RWPE2 (cell line): ENCODE measurements around the gene KLF3.

ENCODE experiments used
- ATAC-seq: fragments of 200-7000 bp; cut with Tn5 transposase; 3 replicates; pipeline ENCODE4 v1.9.1; 2021; ENCODE audit warnings: low read depth
- DNase-seq: peaks from one replicate; pipeline ENCODE4 v3.0.0-alpha.2; 2020; ENCODE audit warnings: low spot score
- H3K27ac ChIP-seq: fragments of 450-650 bp; 2 replicates; pipeline ENCODE4 v1.5.1; 2017; ENCODE audit warnings: mild to moderate bottlenecking; ENCODE audit not compliant: poor library complexity, severe bottlenecking
- H3K27me3 ChIP-seq: fragments of 250-450 bp; sonication (Bioruptor Pico); 2 replicates; pipeline ENCODE4 v1.5.1; 2021; ENCODE audit warnings: mild to moderate bottlenecking, moderate library complexity; ENCODE audit not compliant: insufficient read depth, poor library complexity, severe bottlenecking
- H3K36me3 ChIP-seq: fragments of 250-450 bp; sonication (Bioruptor Pico); 2 replicates; pipeline ENCODE4 v1.5.1; 2020; ENCODE audit warnings: low read depth, mild to moderate bottlenecking, moderate library complexity
- H3K4me1 ChIP-seq: fragments of 250-450 bp; sonication (Bioruptor Pico); 2 replicates; pipeline ENCODE4 v1.5.1; 2021; ENCODE audit warnings: mild to moderate bottlenecking, moderate library complexity; ENCODE audit not compliant: insufficient read depth, poor library complexity, severe bottlenecking
- H3K4me3 ChIP-seq: fragments of 250-450 bp; sonication (Bioruptor Pico); 2 replicates; pipeline ENCODE4 v1.5.1; 2021; ENCODE audit warnings: mild to moderate bottlenecking, moderate library complexity; ENCODE audit not compliant: severe bottlenecking
- H3K9me3 ChIP-seq: fragments of 250-450 bp; sonication (Bioruptor Pico); 2 replicates; pipeline ENCODE4 v1.5.1; 2021; ENCODE audit warnings: mild to moderate bottlenecking, moderate library complexity; ENCODE audit not compliant: severe bottlenecking
- CTCF ChIP-seq: fragments of 450-650 bp; IDR thresholded peaks from one replicate; pipeline ENCODE4 v1.5.1; 2017; ENCODE audit warnings: mild to moderate bottlenecking, moderate library complexity; ENCODE audit not compliant: poor library complexity, severe bottlenecking

KLF3 gene

GRCh38 chr4:38676986-38677385 lies 13.0 kb downstream of the KLF3 start:
- Histone ChIP-seq H3K36me3 (peaks cover 55% of the 10 kb centered on the region), H3K27ac (no peak overlapping the region), H3K27me3 (no peaks in the 10 kb centered on the region), H3K9me3 (no peaks in the 10 kb centered on the region), H3K4me3 (no peak overlapping the region), H3K4me1 (peaks cover 41% of the 10 kb centered on the region)
- no peak for TF ChIP-seq CTCF
- ATAC-seq (no peak), DNase-seq (no peak)

DNA sequence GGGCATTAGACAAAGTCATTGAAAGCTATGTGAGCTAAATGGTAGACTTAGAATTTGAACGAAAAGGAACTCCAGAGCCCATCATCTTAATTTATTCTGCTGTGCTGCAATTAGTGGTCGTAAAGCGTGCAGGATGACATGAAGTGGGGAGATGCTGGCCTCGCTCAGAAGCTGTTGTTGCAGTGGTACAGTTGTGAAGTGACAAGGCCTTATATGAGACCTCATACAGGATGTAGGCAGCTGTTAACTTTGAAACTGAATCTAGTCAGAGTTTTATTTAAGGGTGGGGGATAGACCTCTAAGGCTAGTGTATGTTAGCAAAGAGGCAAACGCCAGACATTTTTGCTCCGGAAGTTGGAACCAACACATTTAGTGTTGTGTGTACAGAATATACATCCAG lies 13.4 kb downstream of the KLF3 start:
- no peak for ATAC-seq
- Histone ChIP-seq H3K27ac (no peak overlapping the region), H3K27me3 (no peaks in the 10 kb centered on the region), H3K4me1 (peaks cover 36% of the 10 kb centered on the region), H3K9me3 (no peaks in the 10 kb centered on the region), H3K4me3 (no peak overlapping the region), H3K36me3 (peaks cover 59% of the 10 kb centered on the region)
- TF ChIP-seq CTCF: no peak
- no peak for DNase-seq

- Histone ChIP-seq H3K36me3 (peaks cover 66% of the 10 kb centered on the region), H3K4me3 (no peak overlapping the region), H3K27ac (no peak overlapping the region), H3K27me3 (no peaks in the 10 kb centered on the region), H3K9me3 (no peaks in the 10 kb centered on the region), H3K4me1 (peaks cover 30% of the 10 kb centered on the region)
- DNase-seq (no peak), ATAC-seq (no peak)
- no peak for TF ChIP-seq CTCF
Measured at GRCh38 chr4:38678078-38678477, 14.1 kb downstream of the KLF3 start.

- no peak for TF ChIP-seq CTCF
- H3K36me3 ChIP-seq: peaks cover 80% of the 10 kb centered on the region
- peaks cover 13% of the 10 kb centered on the region for H3K4me1 ChIP-seq
- ATAC-seq: no peak
- no peaks in the 10 kb centered on the region for H3K9me3 ChIP-seq
- H3K27me3 ChIP-seq: no peaks in the 10 kb centered on the region
- no peak overlapping the region for H3K4me3 ChIP-seq
- H3K27ac ChIP-seq: no peak overlapping the region
- no peak for DNase-seq
Measured at GRCh38 chr4:38679921-38680320, 15.9 kb downstream of the KLF3 start.

DNA sequence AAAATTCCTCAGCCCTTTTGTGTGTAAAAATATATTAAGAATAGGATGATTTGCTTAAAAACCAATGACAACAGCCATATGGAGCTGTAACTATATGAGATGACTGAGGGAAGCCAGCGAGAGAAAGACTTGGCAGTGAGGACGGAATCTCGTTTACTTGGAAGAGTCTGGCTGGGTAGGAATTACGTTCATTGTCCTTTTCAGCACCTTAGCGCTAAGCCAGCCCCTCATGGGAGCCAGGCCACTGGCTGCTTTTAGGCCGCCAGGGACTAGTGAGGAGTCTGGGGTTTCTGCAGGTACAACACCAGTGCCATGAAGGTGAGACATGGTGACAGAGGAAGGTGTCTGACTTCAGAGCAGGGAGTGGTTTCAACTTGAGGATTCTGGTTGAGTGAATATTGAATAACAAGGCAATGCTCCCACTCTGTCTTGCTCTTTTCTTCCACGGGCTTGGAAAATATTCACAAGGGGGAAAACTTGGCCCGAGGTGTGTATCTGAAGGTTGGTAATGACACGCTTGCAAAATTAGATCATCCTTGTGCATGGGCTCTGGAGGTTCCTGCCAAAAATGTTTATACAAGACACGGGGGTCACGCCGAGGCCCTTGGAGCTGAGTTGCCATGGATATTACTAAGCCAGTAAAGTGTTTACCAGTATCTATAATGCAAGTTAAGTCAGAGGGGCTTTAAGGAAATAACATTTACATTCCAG lies 17.4 kb downstream of the KLF3 start:
- no peaks in the 10 kb centered on the region for H3K27me3 ChIP-seq
- DNase-seq (no peak), ATAC-seq (no peak)
- TF ChIP-seq CTCF: no peak
- no peaks in the 10 kb centered on the region for H3K4me1 ChIP-seq
- peaks cover 83% of the 10 kb centered on the region for H3K36me3 ChIP-seq
- H3K9me3 ChIP-seq: no peaks in the 10 kb centered on the region
- H3K4me3 ChIP-seq: no peak overlapping the region
- H3K27ac ChIP-seq: no peak overlapping the region
